CD4-positive, alpha-beta T cell treated with Interleukin-12 subunit alpha and Interleukin-12 subunit beta, for 1 hour (primary cell): Measurements from ENCODE around the gene NOSIP.
"Not testable (repeated sequence)": the region's sequence is repeated elsewhere in the genome, so short reads cannot be mapped to it uniquely, and the experiment has no call there.

Experiments used
- DNase-seq: peaks from one replicate; pipeline ENCODE4 v3.0.0-alpha.2; 2020

Gene NOSIP

GRCh38 chr19:49580264-49581006 is at the start of gene NOSIP:
Gene NOSIP (minus strand): TSS chr19:49580556. CDS start chr19:49560691, 19,865 bp downstream.
- DNase-seq = peak; percentile 97

GRCh38 chr19:49629659-49630058 is 49.3 kb upstream of the NOSIP start:
- no peak for DNase-seq

GRCh38 chr19:49626226-49626625 is 45.9 kb upstream of the NOSIP start:
- DNase-seq = no peak

- no peak for DNase-seq
Observed at GRCh38 chr19:49624967-49625910, 44.9 kb upstream of the NOSIP start.

GRCh38 chr19:49617860-49618259 is 37.5 kb upstream of the NOSIP start:
- DNase-seq = not testable (repeated sequence)

GRCh38 chr19:49616945-49617344 is 36.6 kb upstream of the NOSIP start:
- no peak for DNase-seq

- no peak for DNase-seq
Observed at GRCh38 chr19:49616532-49616931, 36.2 kb upstream of the NOSIP start.

- DNase-seq = no peak
Observed at GRCh38 chr19:49615861-49616260, 35.5 kb upstream of the NOSIP start.

GRCh38 chr19:49614096-49614833 is 33.9 kb upstream of the NOSIP start:
- DNase-seq = peak; percentile 17

GRCh38 chr19:49613374-49613773 is 33.0 kb upstream of the NOSIP start:
- no peak for DNase-seq

GRCh38 chr19:49609499-49610092 is 29.2 kb upstream of the NOSIP start:
- DNase-seq = no peak

- no peak for DNase-seq
Observed at GRCh38 chr19:49605605-49606004, 25.2 kb upstream of the NOSIP start.

- DNase-seq = no peak
Observed at GRCh38 chr19:49602806-49603205, 22.4 kb upstream of the NOSIP start.

GRCh38 chr19:49601482-49602038 is 21.2 kb upstream of the NOSIP start:
- no peak for DNase-seq

- no peak for DNase-seq
Observed at GRCh38 chr19:49599378-49600295, 19.3 kb upstream of the NOSIP start.

GRCh38 chr19:49597703-49597974 is 17.3 kb upstream of the NOSIP start:
- DNase-seq = no peak

GRCh38 chr19:49596954-49597702 is 16.8 kb upstream of the NOSIP start:
- DNase-seq = no peak

GRCh38 chr19:49596407-49596806 is 16.1 kb upstream of the NOSIP start:
- DNase-seq = no peak

- no peak for DNase-seq
Observed at GRCh38 chr19:49595819-49596404, 15.6 kb upstream of the NOSIP start.
